CD14-positive monocyte (primary cell): ENCODE measurements around the gene TTC3. TPM values are rescaled to one million over a fixed set of nuclear protein-coding genes. Genes with fewer than 3 reads are reported as not detected.

Source experiments
- DNase-seq, 3 donors: peaks; one replicate each; pipeline ENCODE4 v3.0.0-alpha.2; 2011 to 2022
- H2AFZ ChIP-seq: 2 replicates; pipeline ENCODE4 v1.6.0; 2012; ENCODE audit warnings: mild to moderate bottlenecking, low read depth, low read length, inconsistent platforms; ENCODE audit not compliant: insufficient read depth, poor library complexity, severe bottlenecking
- H3K27ac ChIP-seq, 2 donors: 1 replicate in 1 of 2; 2 replicates in 1 of 2; pipeline ENCODE4 v1.5.1; 2012 to 2013; ENCODE audit warnings: low read length in 2 of 2, control low read depth in 1 of 2, inconsistent platforms in 1 of 2, low read depth in 1 of 2, mild to moderate bottlenecking in 1 of 2
- H3K27me3 ChIP-seq, 2 donors: one replicate each; pipeline versions ENCODE4 v1.6.0 to v1.6.1; 2011 to 2013; ENCODE audit warnings: low read length in 2 of 2; ENCODE audit not compliant: control insufficient read depth in 2 of 2, insufficient read depth in 2 of 2
- H3K36me3 ChIP-seq, 2 donors: replicated peaks in 1 of 2; 1 replicate in 1 of 2; 2 replicates in 1 of 2; pipeline versions ENCODE4 v1.5.1 to v1.6.1; 2012 to 2013; ENCODE audit warnings: low read length in 2 of 2, control low read depth in 1 of 2, inconsistent platforms in 1 of 2, mild to moderate bottlenecking in 1 of 2; ENCODE audit not compliant: insufficient read depth in 2 of 2, control insufficient read depth in 1 of 2
- H3K4me1 ChIP-seq, 2 donors: 1 replicate in 1 of 2; 2 replicates in 1 of 2; pipeline versions ENCODE4 v1.5.1 to v1.6.1; 2012 to 2013; ENCODE audit warnings: low read length in 2 of 2, control low read depth in 1 of 2, inconsistent platforms in 1 of 2, mild to moderate bottlenecking in 1 of 2, moderate library complexity in 1 of 2; ENCODE audit not compliant: insufficient read depth in 2 of 2, control insufficient read depth in 1 of 2
- H3K4me2 ChIP-seq: replicated peaks from 2 replicates; pipeline ENCODE3; 2012; ENCODE audit warnings: low read length, moderate library complexity, mild to moderate bottlenecking; ENCODE audit not compliant: poor library complexity, severe bottlenecking; ENCODE audit errors: extremely low read depth
- H3K4me3 ChIP-seq, 3 experiments: fragments of 200-600 bp in 1 of 3; sonication (generic) in 1 of 3; replicated peaks in 1 of 3; 1 replicate in 2 of 3; 2 replicates in 1 of 3; pipeline ENCODE4 v1.5.1; 2011 to 2013; ENCODE audit warnings: low read length in 3 of 3, mild to moderate bottlenecking in 3 of 3, control low read depth in 2 of 3, low read depth in 2 of 3, inconsistent platforms in 1 of 3, moderate library complexity in 1 of 3
- H3K79me2 ChIP-seq: 2 replicates; pipeline ENCODE4 v1.6.0; 2012; ENCODE audit warnings: mild to moderate bottlenecking, control low read depth, inconsistent platforms, low read length, moderate library complexity; ENCODE audit not compliant: insufficient read depth
- H3K9ac ChIP-seq: 2 replicates; pipeline ENCODE4 v1.6.0; 2017; ENCODE audit warnings: low read length, mild to moderate bottlenecking; ENCODE audit not compliant: insufficient read depth, poor library complexity, severe bottlenecking
- H3K9me3 ChIP-seq, 2 donors: replicated peaks in 1 of 2; 1 replicate in 1 of 2; 2 replicates in 1 of 2; pipeline versions ENCODE4 v1.5.1 to v1.6.1; 2012 to 2013; ENCODE audit warnings: low read length in 2 of 2, control low read depth in 1 of 2; ENCODE audit not compliant: control insufficient read depth in 1 of 2, insufficient read depth in 1 of 2
- H4K20me1 ChIP-seq: 2 replicates; pipeline ENCODE4 v1.6.0; 2012; ENCODE audit warnings: mild to moderate bottlenecking, low read length, control low read depth, moderate library complexity; ENCODE audit not compliant: insufficient read depth
- H3K27ac Mint-ChIP-seq, 7 donors: one replicate each; pipeline ENCODE4 v1.8.0; 2020; ENCODE audit warnings: mild to moderate bottlenecking in 7 of 7, mixed read lengths in 7 of 7, moderate library complexity in 6 of 7, inconsistent platforms in 2 of 7
- H3K27me3 Mint-ChIP-seq, 3 donors: one replicate each; pipeline ENCODE4 v1.8.0; 2021 to 2022; ENCODE audit warnings: low read depth in 3 of 3, mild to moderate bottlenecking in 3 of 3, mixed read lengths in 3 of 3, moderate library complexity in 3 of 3, inconsistent platforms in 1 of 3
- H3K36me3 Mint-ChIP-seq, 2 donors: one replicate each; pipeline ENCODE4 v1.8.0; 2020; ENCODE audit warnings: mixed read lengths in 2 of 2, inconsistent platforms in 1 of 2, mild to moderate bottlenecking in 1 of 2
- H3K4me1 Mint-ChIP-seq: one replicate; pipeline ENCODE4 v1.8.0; 2020; ENCODE audit warnings: mild to moderate bottlenecking, mixed read lengths
- H3K4me3 Mint-ChIP-seq, 2 donors: one replicate each; pipeline ENCODE4 v1.8.0; 2020; ENCODE audit warnings: mild to moderate bottlenecking in 2 of 2, mixed read lengths in 2 of 2, moderate library complexity in 1 of 2
- H3K9me3 Mint-ChIP-seq, 7 donors: one replicate each; pipeline ENCODE4 v1.8.0; 2020 to 2022; ENCODE audit warnings: mixed read lengths in 7 of 7, mild to moderate bottlenecking in 6 of 7, moderate library complexity in 6 of 7, inconsistent platforms in 2 of 7
- WGBS: methylation state at CpG from one replicate; pipeline ENCODE4 v1.1.5; 2013; ENCODE audit warnings: missing lambda C conversion rate; ENCODE audit not compliant: insufficient coverage; 5-methylcytosine and 5-hydroxymethylcytosine counted together
- intact Hi-C, 2 donors: fragments of 100-400 bp; cut with micrococcal nuclease; formaldehyde crosslinking; loops; one replicate each; pipeline versions ENCODE4 v1.15.0 to v1.15.1; 2023
- polyA plus RNA-seq, 3 donors: library from polyadenylated mRNA; depleted of rRNA in 1 of 3; unstranded in 2 of 3; stranded (reverse) in 1 of 3; fragments of 300-500 nt in 2 of 3; fragments of >200 nt in 1 of 3; fragmentation: Illumina TruSeq in 2 of 3; gene quantifications; 1 replicate in 2 of 3; 2 replicates in 1 of 3; pipeline ENCODE4 v1.2.3, GENCODE V29; 2012 to 2021
- TF ChIP-seq, protein P1 (sequence below): fragments of 200-600 bp; IDR thresholded peaks from one replicate; pipeline ENCODE4 v1.8.0; 2022; ENCODE audit warnings: antibody characterized with exemption, mild to moderate bottlenecking

TTC3 gene
- polyA plus RNA-seq, 3 donors, result 9.6 to 35.4 (median 17.9) TPM

DNA sequence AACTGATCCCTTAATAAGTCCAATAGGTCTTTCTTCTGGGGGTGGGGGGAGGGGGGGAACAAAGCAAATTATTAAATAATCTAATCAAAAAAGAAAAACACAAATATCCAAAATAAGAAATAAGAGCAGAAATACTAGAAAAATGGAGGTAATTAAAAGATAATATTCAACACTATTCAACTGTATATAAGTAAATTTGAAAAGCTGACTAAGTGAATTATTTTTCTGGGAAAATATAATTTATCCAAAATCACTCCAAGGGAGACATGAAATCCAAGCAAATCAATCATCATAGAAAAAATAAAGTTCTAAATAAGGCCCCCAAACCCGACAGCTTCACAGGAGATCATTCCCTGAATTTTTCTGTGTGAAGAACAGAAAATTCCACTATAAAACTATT is 175.2 kb downstream of the TTC3 start:
- intact Hi-C loops, result loop anchor here in 1 of 2 donors (10.0 kb wide), 1 partner anchor 207 kb away; no protein-coding TSS in a partner anchor
- H3K4me3 Mint-ChIP-seq, result no peak overlapping the region
- DNase-seq, result no peak
- H3K79me2 ChIP-seq, result peaks cover 93% of the 10 kb centered on the region
- H2AFZ ChIP-seq, result no peak overlapping the region
- no peak overlapping the region for H3K4me3 ChIP-seq
- H3K9me3 Mint-ChIP-seq, result no peaks in the 10 kb centered on the region
- peaks cover 94% of the 10 kb centered on the region for H4K20me1 ChIP-seq
- H3K4me2 ChIP-seq, result no peak overlapping the region
- peaks cover 17 to 24% of the 10 kb centered on the region in 2 donors for H3K4me1 ChIP-seq
- H3K27me3 Mint-ChIP-seq, result no peaks in the 10 kb centered on the region
- peak overlapping the region in 1 of 7 donors; percentile 66 for H3K27ac Mint-ChIP-seq
- TF ChIP-seq, protein P1, sequence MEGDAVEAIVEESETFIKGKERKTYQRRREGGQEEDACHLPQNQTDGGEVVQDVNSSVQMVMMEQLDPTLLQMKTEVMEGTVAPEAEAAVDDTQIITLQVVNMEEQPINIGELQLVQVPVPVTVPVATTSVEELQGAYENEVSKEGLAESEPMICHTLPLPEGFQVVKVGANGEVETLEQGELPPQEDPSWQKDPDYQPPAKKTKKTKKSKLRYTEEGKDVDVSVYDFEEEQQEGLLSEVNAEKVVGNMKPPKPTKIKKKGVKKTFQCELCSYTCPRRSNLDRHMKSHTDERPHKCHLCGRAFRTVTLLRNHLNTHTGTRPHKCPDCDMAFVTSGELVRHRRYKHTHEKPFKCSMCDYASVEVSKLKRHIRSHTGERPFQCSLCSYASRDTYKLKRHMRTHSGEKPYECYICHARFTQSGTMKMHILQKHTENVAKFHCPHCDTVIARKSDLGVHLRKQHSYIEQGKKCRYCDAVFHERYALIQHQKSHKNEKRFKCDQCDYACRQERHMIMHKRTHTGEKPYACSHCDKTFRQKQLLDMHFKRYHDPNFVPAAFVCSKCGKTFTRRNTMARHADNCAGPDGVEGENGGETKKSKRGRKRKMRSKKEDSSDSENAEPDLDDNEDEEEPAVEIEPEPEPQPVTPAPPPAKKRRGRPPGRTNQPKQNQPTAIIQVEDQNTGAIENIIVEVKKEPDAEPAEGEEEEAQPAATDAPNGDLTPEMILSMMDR, result no peak
- H3K4me1 Mint-ChIP-seq, result peaks cover 50% of the 10 kb centered on the region
- WGBS, result no CpG with 5 or more reads among the region's 1 CpG
- no peaks in the 10 kb centered on the region for H3K9me3 ChIP-seq
- H3K9ac ChIP-seq, result no peak overlapping the region
- peaks cover 13 to 22% of the 10 kb centered on the region in 2 donors for H3K36me3 Mint-ChIP-seq
- no peaks in the 10 kb centered on the region for H3K27me3 ChIP-seq
- H3K27ac ChIP-seq, result no peak overlapping the region
- no peaks in the 10 kb centered on the region for H3K36me3 ChIP-seq

DNA sequence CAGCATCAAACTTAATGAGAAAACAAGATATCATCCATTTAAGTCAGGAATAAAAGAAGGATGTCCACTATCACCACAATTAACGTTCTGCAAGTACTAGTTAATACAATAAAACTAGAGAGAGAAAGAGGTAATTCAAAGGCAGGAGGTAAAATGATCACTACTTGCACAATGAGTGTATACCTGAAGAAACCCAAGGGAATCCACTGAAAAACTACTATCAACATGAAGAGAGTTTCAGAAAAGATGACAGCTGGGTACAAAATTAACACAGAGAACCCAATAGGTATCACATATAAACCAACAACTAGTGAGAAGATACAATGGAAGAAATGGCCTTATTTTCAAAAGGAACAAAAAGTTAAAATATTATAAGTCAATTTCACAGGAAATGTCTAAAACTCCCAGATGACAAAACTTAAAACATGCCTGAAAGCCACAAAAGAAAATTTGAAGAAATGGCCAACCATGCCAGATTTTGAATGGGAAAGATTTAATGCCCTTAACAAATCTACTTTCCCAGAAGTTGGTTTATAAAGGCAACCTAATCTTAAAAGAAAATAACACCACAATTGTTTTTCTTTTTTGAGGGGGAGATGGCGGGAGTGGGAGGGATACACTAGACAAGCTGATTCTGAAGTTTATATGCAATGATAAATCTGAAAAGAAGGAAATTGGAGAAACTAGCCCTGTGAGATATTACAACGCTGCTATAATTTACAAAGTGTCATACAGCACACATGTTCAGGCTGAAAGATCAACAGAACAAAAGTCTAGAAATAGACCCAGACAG is 176.3 kb downstream of the TTC3 start:
- Histone ChIP-seq H3K4me1 (peaks cover 17 to 24% of the 10 kb centered on the region in 2 donors), H3K36me3 (no peaks in the 10 kb centered on the region), H3K27me3 (no peaks in the 10 kb centered on the region), H3K27ac (no peak overlapping the region), H3K4me3 (no peak overlapping the region), H3K79me2 (peaks cover 93% of the 10 kb centered on the region), H3K4me2 (no peak overlapping the region), H4K20me1 (peaks cover 90% of the 10 kb centered on the region), H3K9ac (no peak overlapping the region), H2AFZ (no peak overlapping the region), H3K9me3 (no peaks in the 10 kb centered on the region)
- TF ChIP-seq, protein P1, result no peak
- no CpG with 5 or more reads among the region's 3 CpGs for WGBS
- intact Hi-C loops, result loop anchor here in 1 of 2 donors (10.0 kb wide), 1 partner anchor 205 kb away; no protein-coding TSS in a partner anchor
- H3K36me3 Mint-ChIP-seq, result peaks cover 7 to 13% of the 10 kb centered on the region in 2 donors
- peak overlapping the region in 2 of 7 donors; percentile 25 to 48 for H3K27ac Mint-ChIP-seq
- H3K9me3 Mint-ChIP-seq, result no peaks in the 10 kb centered on the region
- peaks cover 49% of the 10 kb centered on the region for H3K4me1 Mint-ChIP-seq
- no peaks in the 10 kb centered on the region for H3K27me3 Mint-ChIP-seq
- DNase-seq, result no peak
- H3K4me3 Mint-ChIP-seq, result no peak overlapping the region
